EH (cell line): Measurements from ENCODE around the gene SELENOV.

Experiments used
- DNase-seq: peaks from one replicate; pipeline ENCODE4 v3.0.0-alpha.2; 2015; ENCODE audit warnings: low read depth

SELENOV gene

GRCh38 chr19:39558624-39559117, 43.7 kb downstream of the SELENOV start:
- DNase-seq: no peak

GRCh38 chr19:39563408-39563807, 48.5 kb downstream of the SELENOV start:
- peak; percentile 6 for DNase-seq

DNA sequence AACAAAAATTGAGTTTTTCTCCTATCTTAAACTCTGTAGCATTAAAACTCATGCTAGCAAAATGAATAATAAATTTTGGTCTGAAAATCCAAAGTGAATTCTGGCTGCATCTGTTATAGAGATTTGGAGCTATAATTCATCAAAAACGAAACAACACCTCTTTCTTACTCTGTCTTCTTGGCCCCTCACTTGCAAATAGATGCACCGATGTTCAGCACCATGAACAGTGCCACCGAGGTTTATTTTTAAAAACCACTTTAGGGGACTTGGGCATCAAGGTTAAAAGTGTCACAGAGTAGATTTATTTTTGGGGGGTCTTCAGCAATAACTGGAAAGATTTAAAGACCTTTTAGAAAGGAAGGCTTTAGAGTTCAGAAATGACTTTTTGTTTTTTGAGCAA, 51.1 kb downstream of the SELENOV start:
- DNase-seq: no peak

- DNase-seq: peak; percentile 53
Observed at GRCh38 chr19:39568604-39569003, 53.7 kb downstream of the SELENOV start.
